T-helper 2 cell treated with Interferon-gamma antibody and Interleukin-4, amounts not matched to agents 100 ng/mL and 5 ng/mL, for 36 hours (primary cell): Measurements from ENCODE around the gene SRD5A2. TPM values are rescaled to one million over a fixed set of nuclear protein-coding genes. Genes with fewer than 3 reads are reported as not detected.
"Not testable (repeated sequence)": the region's sequence is repeated elsewhere in the genome, so short reads cannot be mapped to it uniquely, and the experiment has no call there.

Experiments
- intact Hi-C: fragments of 100-400 bp; cut with micrococcal nuclease; formaldehyde crosslinking; loops from one replicate; pipeline ENCODE4 v1.15.1; 2023
- total RNA-seq: library from RNA; stranded (reverse); gene quantifications from 2 replicates; pipeline ENCODE4 v1.2.3, GENCODE V29; 2022

The SRD5A2 gene
- total RNA-seq, 1 donor from 2014 or later = 0.05 TPM

GRCh38 chr2:31534636-31535035, 46.1 kb downstream of the SRD5A2 start:
- intact Hi-C loops = no loop called here

- intact Hi-C loops = no loop called here
Observed at GRCh38 chr2:31533036-31533435, 47.7 kb downstream of the SRD5A2 start.

DNA sequence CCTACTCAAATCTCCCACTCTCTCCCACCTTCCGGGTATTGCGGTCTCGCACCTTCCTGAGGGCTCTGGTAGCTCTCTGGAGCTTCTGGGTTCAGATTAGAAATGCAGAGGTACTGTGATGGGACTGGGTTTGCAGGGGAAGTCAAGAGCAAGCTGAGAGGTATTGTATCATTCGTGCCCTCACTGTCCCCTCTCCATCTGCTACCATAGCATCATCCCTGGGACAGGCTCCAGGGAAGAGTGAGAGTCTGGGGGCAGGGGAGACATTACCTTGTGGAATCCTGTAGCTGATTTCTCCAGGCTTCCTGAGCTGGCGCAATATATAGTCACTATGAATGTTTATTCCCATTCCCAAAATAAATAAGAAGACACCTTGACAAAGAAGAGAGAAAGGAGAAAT, 49.6 kb downstream of the SRD5A2 start:
- intact Hi-C loops = no loop called here

- intact Hi-C loops = loop anchor here (10.0 kb wide), 1 partner anchor 174 kb away; no protein-coding TSS in a partner anchor
Observed at GRCh38 chr2:31529256-31529655, 51.5 kb downstream of the SRD5A2 start.

DNA sequence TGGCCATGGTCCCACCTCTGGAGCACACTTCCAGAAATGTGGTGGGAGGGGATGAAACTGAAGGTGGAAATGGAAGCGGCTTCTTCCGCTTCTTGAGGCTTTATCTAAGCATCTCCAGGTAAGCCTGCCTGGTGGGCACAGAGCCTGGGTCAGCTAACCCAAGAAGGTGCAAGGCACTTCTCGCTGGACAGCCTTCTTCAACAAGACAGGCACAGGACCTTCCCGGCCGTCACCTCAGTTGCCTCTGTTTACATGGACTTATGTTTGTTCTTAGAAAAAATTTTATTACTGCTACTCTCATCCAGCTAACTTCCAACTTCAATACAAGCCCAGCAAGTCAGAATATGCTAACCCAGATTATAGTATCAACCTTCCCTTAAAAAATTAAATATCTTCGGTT, 51.9 kb downstream of the SRD5A2 start:
- intact Hi-C loops = loop anchor here (10.0 kb wide), 1 partner anchor 174 kb away; no protein-coding TSS in a partner anchor

- intact Hi-C loops = loop anchor here (10.0 kb wide), 1 partner anchor 172 kb away; no protein-coding TSS in a partner anchor
Observed at GRCh38 chr2:31526946-31527732, 53.6 kb downstream of the SRD5A2 start.

- intact Hi-C loops = loop anchor here (10.0 kb wide), 1 partner anchor 171 kb away; no protein-coding TSS in a partner anchor
Observed at GRCh38 chr2:31525876-31526275, 54.9 kb downstream of the SRD5A2 start.

GRCh38 chr2:31524592-31524991, 56.1 kb downstream of the SRD5A2 start:
- intact Hi-C loops = loop anchor here (1.0 to 10.0 kb wide), 2 partner anchors 170 to 810 kb away; no protein-coding TSS in a partner anchor

GRCh38 chr2:31523871-31524492, 56.8 kb downstream of the SRD5A2 start:
- intact Hi-C loops = loop anchor here (1.0 to 10.0 kb wide), 2 partner anchors 169 to 810 kb away; no protein-coding TSS in a partner anchor

DNA sequence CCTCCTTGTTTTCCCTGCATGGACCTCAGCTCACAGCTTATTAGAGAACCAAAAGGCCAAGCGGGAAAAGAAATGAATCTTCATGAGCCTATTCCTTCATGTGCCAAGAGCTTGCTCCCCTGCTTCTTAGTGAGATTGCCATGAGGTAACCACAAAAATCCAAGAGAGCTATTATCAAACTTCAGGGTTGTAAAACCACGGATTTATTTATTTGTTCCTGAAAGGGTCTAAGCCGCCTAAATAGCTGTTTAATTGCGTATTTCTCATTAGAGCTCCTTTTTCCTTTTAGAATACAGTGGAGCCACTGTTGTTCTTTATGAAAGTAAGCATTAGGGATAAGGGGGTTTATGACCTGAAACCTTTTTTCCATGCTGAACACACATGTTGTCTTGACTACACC, 58.0 kb downstream of the SRD5A2 start:
- intact Hi-C loops = loop anchor here (10.0 kb wide), 1 partner anchor 168 kb away; no protein-coding TSS in a partner anchor

DNA sequence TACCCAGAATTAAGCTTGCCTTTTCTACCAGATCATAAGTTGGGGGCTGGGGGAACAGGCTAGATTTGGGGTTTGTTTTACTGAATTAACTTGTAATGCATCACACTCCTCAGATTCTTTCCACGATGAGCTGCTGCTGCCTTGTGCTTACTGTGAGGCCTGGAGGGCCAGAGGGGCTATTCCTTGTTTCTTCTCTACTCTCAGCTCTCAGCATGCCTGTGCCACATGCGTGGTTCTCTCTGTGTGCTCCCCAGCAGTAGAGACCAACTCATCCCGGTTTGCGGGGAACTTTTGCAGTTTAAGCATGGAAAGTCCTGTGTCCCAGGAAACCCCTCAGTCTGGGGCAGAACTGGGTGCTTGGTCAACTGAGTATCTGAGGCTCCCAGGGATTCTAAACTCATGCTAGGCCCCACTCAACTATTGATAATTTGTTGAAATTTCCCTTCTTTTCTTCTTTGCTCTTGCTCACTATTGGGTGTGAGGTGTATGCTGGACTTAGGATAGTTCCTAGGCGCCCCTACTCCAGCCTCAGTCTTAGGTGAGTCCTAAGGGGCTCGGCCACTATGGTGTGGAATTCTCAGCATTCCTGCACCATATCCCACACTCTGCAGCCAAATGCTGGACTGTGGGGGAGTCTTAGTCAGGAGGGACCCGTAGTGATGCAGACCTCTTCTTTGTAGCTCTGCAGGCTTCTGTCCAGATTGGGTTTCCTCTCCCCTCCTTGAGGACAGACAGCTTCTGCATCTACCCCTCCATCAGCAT, 63.1 kb downstream of the SRD5A2 start:
- intact Hi-C loops = no loop called here

- intact Hi-C loops = no loop called here
Observed at GRCh38 chr2:31515586-31515985, 65.2 kb downstream of the SRD5A2 start.

GRCh38 chr2:31513553-31513952, 67.2 kb downstream of the SRD5A2 start:
- intact Hi-C loops = no loop called here

GRCh38 chr2:31511376-31511775, 69.4 kb downstream of the SRD5A2 start:
- intact Hi-C loops = no loop called here

GRCh38 chr2:31505111-31505510, 75.6 kb downstream of the SRD5A2 start:
- intact Hi-C loops = no loop called here

DNA sequence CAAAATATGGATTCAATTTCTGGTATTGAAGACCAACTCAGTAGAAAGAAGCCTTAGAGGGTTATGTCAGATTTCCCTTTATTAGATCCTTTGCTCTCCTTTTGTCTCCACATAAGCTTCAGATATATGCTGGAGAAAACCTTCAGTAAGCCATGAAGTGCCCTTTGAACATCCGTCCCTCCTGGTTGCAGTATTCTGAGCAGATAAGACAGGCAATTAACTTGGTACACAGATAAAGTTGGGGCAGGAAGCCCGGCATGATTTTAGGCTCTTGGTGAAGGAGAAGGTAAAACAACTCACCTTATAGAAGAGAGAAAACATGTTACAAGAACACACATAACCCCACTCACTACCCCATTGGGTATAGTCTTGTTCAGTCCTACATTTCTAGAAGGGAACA, 76.4 kb downstream of the SRD5A2 start:
- intact Hi-C loops = no loop called here

DNA sequence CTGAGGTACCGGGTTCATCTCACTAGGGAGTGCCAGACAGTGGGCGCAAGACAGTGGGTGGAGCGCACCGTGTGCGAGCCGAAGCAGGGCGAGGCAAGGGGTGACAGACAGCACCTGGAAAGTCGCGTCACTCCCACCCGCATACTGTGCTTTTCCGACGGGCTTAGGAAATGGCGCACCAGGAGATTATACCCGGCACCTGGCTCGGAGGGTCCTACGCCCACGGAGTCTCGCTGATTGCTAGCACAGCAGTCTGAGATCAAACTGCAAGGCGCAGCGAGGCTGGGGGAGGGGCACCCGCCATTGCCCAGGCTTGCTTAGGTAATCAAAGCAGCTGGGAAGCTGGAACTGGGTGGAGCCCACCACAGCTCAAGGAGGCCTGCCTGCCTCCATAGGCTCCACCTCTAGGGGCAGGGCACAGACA, 84.3 kb downstream of the SRD5A2 start:
- intact Hi-C loops = not testable (repeated sequence)

- intact Hi-C loops = not testable (repeated sequence)
Observed at GRCh38 chr2:31489339-31489738, 91.4 kb downstream of the SRD5A2 start.

- intact Hi-C loops = no loop called here
Observed at GRCh38 chr2:31483246-31483645, 97.5 kb downstream of the SRD5A2 start.

- intact Hi-C loops = no loop called here
Observed at GRCh38 chr2:31476511-31477180, 104.1 kb downstream of the SRD5A2 start.

GRCh38 chr2:31475692-31476091, 105.0 kb downstream of the SRD5A2 start:
- intact Hi-C loops = no loop called here
